Spleen (tissue), 11 donors: ENCODE measurements around the gene TTC39A. TPM values are rescaled to one million over a fixed set of nuclear protein-coding genes. Genes with fewer than 3 reads are reported as not detected.

Experiments used
- DNase-seq: peaks from one replicate; pipeline ENCODE4 v3.0.0-alpha.2; 2020
- H3K27ac ChIP-seq, 8 donors: fragments of 200-600 bp; sonication (generic) in 7 of 8; 1 replicate in 4 of 8; 2 replicates in 4 of 8; pipeline versions ENCODE4 v1.5.0 to v1.8.0; 2016 to 2021; ENCODE audit warnings: inconsistent platforms in 4 of 8, mild to moderate bottlenecking in 4 of 8, moderate library complexity in 1 of 8
- H3K27me3 ChIP-seq, 7 donors: fragments of 200-600 bp; sonication (generic) in 6 of 7; replicated peaks in 1 of 7; 1 replicate in 4 of 7; 2 replicates in 3 of 7; pipeline versions ENCODE4 v1.5.0 to v1.8.0; 2016 to 2021; ENCODE audit warnings: inconsistent platforms in 3 of 7, mild to moderate bottlenecking in 1 of 7
- H3K36me3 ChIP-seq, 6 donors: fragments of 200-600 bp; sonication (generic) in 5 of 6; 1 replicate in 4 of 6; 2 replicates in 2 of 6; pipeline versions ENCODE4 v1.5.0 to v1.8.0; 2016 to 2021; ENCODE audit warnings: inconsistent platforms in 2 of 6
- H3K4me1 ChIP-seq, 6 donors: fragments of 200-600 bp; sonication (generic) in 5 of 6; 1 replicate in 3 of 6; 2 replicates in 3 of 6; pipeline versions ENCODE4 v1.5.0 to v1.8.0; 2016 to 2021; ENCODE audit warnings: inconsistent platforms in 3 of 6
- H3K4me3 ChIP-seq, 8 donors: fragments of 200-600 bp; sonication (generic) in 7 of 8; 1 replicate in 4 of 8; 2 replicates in 4 of 8; pipeline versions ENCODE4 v1.5.0 to v1.8.0; 2016 to 2021; ENCODE audit warnings: inconsistent platforms in 4 of 8, mild to moderate bottlenecking in 4 of 8, moderate library complexity in 2 of 8
- H3K9me3 ChIP-seq, 8 donors: fragments of 200-600 bp; sonication (generic) in 7 of 8; 1 replicate in 4 of 8; 2 replicates in 4 of 8; pipeline versions ENCODE4 v1.5.0 to v1.8.0; 2016 to 2021; ENCODE audit warnings: inconsistent platforms in 4 of 8
- POLR2A ChIP-seq, 3 donors: fragments of 450-650 bp; IDR thresholded peaks; one replicate each; pipeline ENCODE4 v1.5.1; 2017; ENCODE audit warnings: antibody characterized with exemption in 3 of 3, mild to moderate bottlenecking in 1 of 3
- POLR2AphosphoS5 ChIP-seq, 3 donors: sonication (generic); formaldehyde crosslinking; IDR thresholded peaks; one replicate each; pipeline ENCODE4 v1.5.1; 2017; ENCODE audit warnings: antibody characterized with exemption in 3 of 3
- WGBS, 5 donors: extraction: QIAGEN DNeasy Blood & Tissue Kit in 3 of 5; methylation state at CpG; one replicate each; pipeline versions ENCODE4 v1.1.5 to v1.1.7; 2013 to 2018; 5-methylcytosine and 5-hydroxymethylcytosine counted together
- intact Hi-C: fragments of 100-400 bp; cut with DNase I; formaldehyde crosslinking; loops from one replicate; pipeline ENCODE4 v1.15.0; 2023; ENCODE audit warnings: low total_unique reads
- polyA plus RNA-seq, 3 donors: library from polyadenylated mRNA; stranded (reverse); fragments of 200-250 nt; gene quantifications; one replicate each; pipeline ENCODE4 v1.2.1, GENCODE V29; 2013
- total RNA-seq, 7 donors: library from RNA; depleted of rRNA in 3 of 7; stranded (reverse); fragments of >200 nt in 3 of 7; fragmentation: NEBNext Ultra II Directional in 4 of 7; extraction: Animal tissue kit (Norgen Biotek cat#: 25700) in 4 of 7; gene quantifications; one replicate each; pipeline versions ENCODE4 v1.1.0 to v1.2.1, GENCODE V29; 2016 to 2021
- TF ChIP-seq, protein P1 (sequence below), 11 experiments: fragments of 200-600 bp in 7 of 11; fragments of 450-650 bp in 4 of 11; sonication (generic) in 4 of 11; IDR thresholded peaks in 8 of 11; conservative IDR thresholded peaks in 3 of 11; 1 replicate in 7 of 11; 2 replicates in 4 of 11; pipeline versions ENCODE4 v1.4.0 to v1.8.0; 2016 to 2021; ENCODE audit warnings: antibody characterized with exemption in 11 of 11, inconsistent platforms in 4 of 11, mild to moderate bottlenecking in 1 of 11
- donor health status: healthy with polysubstance abuse.
- donor health status: DM: no; HTN: no; CAD: no; lungs with moderate emphysema.
- donor health status: DM: no; HTN: no; CAD: no.
- donor health status: Bipolar disorder and iron deficiency.
- donor health status: healthy.
- donor health status: DM: no; HTN: no; CAD: no.
- donor health status: DM: yes; HTN: yes; CAD: no.

Gene TTC39A
- total and polyA plus RNA-seq, 10 donors, result 0.24 to 2.4 (median 0.70) TPM; not detected in 1

DNA sequence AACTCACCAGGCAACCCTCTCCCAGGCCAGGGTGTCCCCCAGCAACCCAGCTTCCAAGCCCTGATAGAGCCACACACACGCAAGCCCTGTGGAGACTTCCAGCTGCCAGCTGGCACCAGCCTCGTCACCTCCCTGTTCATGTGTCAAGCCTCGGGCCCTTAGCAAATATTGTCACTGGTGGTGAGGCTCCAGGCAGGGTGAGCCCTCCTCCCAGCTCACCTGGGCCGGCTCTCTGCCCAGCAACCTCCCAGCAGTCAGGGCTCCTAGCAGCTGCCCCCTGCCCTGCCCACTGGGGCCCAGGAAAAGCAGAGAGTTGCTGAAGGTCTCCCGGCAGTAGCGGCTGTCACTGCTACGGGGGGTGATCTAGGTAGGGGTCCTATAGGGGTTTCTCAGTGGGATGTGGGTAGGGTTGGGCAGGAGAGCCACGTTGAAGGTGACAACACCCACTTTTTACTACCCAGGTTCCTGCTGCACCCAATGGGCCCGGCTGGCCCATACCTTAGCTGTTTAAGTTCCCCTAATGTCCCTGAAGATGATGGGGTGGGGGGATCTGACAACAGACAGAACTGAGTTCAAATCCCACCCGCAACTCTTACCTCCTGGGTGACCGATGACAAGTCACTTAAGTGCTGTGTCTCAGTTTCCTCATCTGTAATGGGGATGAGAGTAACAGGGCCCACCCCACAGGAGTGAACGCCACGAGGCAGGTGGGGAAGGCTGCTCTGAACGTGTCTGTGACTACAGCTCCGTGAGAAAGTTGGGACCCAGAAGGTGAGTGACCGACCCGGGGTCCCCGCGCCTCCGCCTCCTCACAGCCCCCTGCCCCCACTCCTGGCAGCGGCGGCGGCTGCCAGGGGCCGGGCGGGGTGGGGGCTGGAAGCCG lies 678 bp downstream of the TTC39A start:
- WGBS, 5 donors, result 42 to 87% (median 49%) methylated on average over 7 to 26 of the region's 26 CpGs
- Histone ChIP-seq H3K4me3 (peak overlapping the region in 1 of 8 donors; percentile 69), H3K27me3 (peaks cover 0 to 46% (median 16%) of the 10 kb centered on the region in 7 donors), H3K27ac (no peak overlapping the region), H3K36me3 (no peaks in the 10 kb centered on the region), H3K9me3 (no peaks in the 10 kb centered on the region), H3K4me1 (peaks cover 0 to 20% (median 8%) of the 10 kb centered on the region in 6 donors)
- TF ChIP-seq, protein P1, sequence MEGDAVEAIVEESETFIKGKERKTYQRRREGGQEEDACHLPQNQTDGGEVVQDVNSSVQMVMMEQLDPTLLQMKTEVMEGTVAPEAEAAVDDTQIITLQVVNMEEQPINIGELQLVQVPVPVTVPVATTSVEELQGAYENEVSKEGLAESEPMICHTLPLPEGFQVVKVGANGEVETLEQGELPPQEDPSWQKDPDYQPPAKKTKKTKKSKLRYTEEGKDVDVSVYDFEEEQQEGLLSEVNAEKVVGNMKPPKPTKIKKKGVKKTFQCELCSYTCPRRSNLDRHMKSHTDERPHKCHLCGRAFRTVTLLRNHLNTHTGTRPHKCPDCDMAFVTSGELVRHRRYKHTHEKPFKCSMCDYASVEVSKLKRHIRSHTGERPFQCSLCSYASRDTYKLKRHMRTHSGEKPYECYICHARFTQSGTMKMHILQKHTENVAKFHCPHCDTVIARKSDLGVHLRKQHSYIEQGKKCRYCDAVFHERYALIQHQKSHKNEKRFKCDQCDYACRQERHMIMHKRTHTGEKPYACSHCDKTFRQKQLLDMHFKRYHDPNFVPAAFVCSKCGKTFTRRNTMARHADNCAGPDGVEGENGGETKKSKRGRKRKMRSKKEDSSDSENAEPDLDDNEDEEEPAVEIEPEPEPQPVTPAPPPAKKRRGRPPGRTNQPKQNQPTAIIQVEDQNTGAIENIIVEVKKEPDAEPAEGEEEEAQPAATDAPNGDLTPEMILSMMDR (IDR thresholded peaks at IDR 0.05 in 8 of 11, conservative IDR thresholded peaks at IDR 0.05 in 3 of 11), result no peak
- TF ChIP-seq POLR2A (IDR thresholded peaks at IDR 0.05), result no peak
- no peak for DNase-seq
- intact Hi-C loops, result no loop called here

DNA sequence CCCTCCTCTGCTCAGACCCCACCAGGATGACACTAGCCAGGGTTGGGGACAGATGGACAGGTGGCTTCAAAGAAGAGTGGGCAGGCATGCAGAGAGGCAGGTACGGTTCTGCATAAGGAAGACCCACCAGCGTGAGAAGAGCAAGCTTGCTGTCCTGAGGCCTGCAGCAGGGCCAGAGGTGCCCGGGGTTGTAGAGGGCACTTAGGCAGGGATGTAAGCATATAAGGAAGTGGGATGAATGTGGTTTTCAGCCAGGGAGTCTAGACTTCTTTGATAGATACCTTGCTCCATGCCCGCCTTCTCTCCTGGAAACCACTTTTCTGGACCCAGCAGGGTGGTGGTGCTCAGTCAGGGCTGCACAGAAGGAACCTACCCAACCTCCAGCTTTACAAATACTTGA lies 1.4 kb downstream of the TTC39A start:
- peaks cover 0 to 20% (median 8%) of the 10 kb centered on the region in 6 donors for H3K4me1 ChIP-seq
- H3K4me3 ChIP-seq, result no peak overlapping the region
- H3K27me3 ChIP-seq, result peaks cover 0 to 44% (median 16%) of the 10 kb centered on the region in 7 donors
- intact Hi-C loops, result no loop called here
- H3K27ac ChIP-seq, result no peak overlapping the region
- H3K9me3 ChIP-seq, result no peaks in the 10 kb centered on the region
- 87 to 100% (median 88%) methylated on average over 4 of the region's 4 CpGs for WGBS, 5 donors
- no peak for TF ChIP-seq POLR2A (IDR thresholded peaks at IDR 0.05)
- no peak for DNase-seq
- H3K36me3 ChIP-seq, result no peaks in the 10 kb centered on the region

DNA sequence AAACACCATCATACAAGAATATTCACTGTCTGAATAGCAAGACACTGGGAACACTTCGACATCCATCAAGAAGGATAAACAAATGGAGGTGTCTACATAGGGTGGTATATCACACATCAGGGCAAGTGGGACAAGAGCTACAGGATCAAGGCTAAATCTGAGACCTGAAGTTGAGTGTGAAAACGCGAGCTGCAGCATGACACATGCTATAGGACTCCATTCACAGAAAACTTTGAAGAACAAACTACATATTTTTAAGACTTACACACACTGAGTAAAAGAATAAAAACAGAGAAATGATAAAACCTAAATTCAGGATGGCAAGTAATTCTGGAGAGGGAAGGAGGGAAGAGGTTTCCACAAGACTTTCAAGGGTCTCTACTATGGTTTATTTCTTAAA lies 2.1 kb downstream of the TTC39A start:
- Histone ChIP-seq H3K4me3 (no peak overlapping the region), H3K4me1 (peaks cover 0 to 20% (median 8%) of the 10 kb centered on the region in 6 donors), H3K9me3 (no peaks in the 10 kb centered on the region), H3K36me3 (no peaks in the 10 kb centered on the region), H3K27me3 (peaks cover 0 to 44% (median 16%) of the 10 kb centered on the region in 7 donors), H3K27ac (no peak overlapping the region)
- intact Hi-C loops, result no loop called here
- DNase-seq, result no peak
- WGBS, 5 donors, result 93 to 98% (median 98%) methylated on average over 3 of the region's 3 CpGs
- TF ChIP-seq POLR2AphosphoS5 (IDR thresholded peaks at IDR 0.05), result no peak
- TF ChIP-seq, protein P1 (IDR thresholded peaks at IDR 0.05 in 8 of 11, conservative IDR thresholded peaks at IDR 0.05 in 3 of 11), result no peak
- TF ChIP-seq POLR2A (IDR thresholded peaks at IDR 0.05), result no peak

DNA sequence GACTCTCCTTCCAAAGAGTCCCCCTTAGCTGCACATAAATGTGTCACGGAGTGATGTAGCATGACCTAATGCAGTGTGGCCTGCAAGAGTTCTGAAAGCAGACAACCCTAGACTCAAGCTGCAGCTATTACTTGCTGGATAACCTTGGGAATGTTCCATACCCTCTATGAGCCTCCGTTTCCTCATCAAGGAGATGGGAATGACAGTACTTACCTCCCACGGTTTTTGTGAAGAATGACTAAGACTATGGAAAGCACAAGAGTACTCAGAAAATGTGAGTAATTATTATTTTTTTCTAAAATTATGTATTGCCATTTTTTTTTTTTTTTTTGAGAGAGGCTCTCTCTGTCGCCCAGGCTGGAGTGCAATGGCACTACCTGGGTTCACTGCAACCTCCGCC lies 3.0 kb downstream of the TTC39A start:
- Histone ChIP-seq H3K27ac (no peak overlapping the region), H3K9me3 (no peaks in the 10 kb centered on the region), H3K27me3 (peaks cover 0 to 44% (median 16%) of the 10 kb centered on the region in 7 donors), H3K4me1 (peaks cover 0 to 20% (median 8%) of the 10 kb centered on the region in 6 donors), H3K4me3 (no peak overlapping the region), H3K36me3 (no peaks in the 10 kb centered on the region)
- no peak for TF ChIP-seq POLR2A (IDR thresholded peaks at IDR 0.05)
- TF ChIP-seq POLR2AphosphoS5 (IDR thresholded peaks at IDR 0.05), result no peak
- TF ChIP-seq, protein P1 (IDR thresholded peaks at IDR 0.05 in 8 of 11, conservative IDR thresholded peaks at IDR 0.05 in 3 of 11), result no peak
- WGBS, 5 donors, result 76 to 83% (median 79%) methylated on average over 5 of the region's 5 CpGs
- intact Hi-C loops, result no loop called here
- DNase-seq, result no peak
